Colonic mucosa (tissue), 4 donors: ENCODE results near the gene DNAH5. TPM values are rescaled to one million over a fixed set of nuclear protein-coding genes. Genes with fewer than 3 reads are reported as not detected.

Experiments used
- DNase-seq: peaks from one replicate; pipeline ENCODE4 v3.0.0-alpha.2; 2020
- H3K27ac ChIP-seq: fragments of 200-600 bp; one replicate; pipeline ENCODE4 v1.8.0; 2021
- H3K27me3 ChIP-seq: fragments of 200-600 bp; one replicate; pipeline ENCODE4 v1.8.0; 2021
- H3K36me3 ChIP-seq: fragments of 200-600 bp; one replicate; pipeline ENCODE4 v1.8.0; 2021
- H3K4me1 ChIP-seq: fragments of 200-600 bp; one replicate; pipeline ENCODE4 v1.8.0; 2021; ENCODE audit warnings: mild to moderate bottlenecking
- H3K4me3 ChIP-seq: fragments of 200-600 bp; one replicate; pipeline ENCODE4 v1.8.0; 2021
- H3K9ac ChIP-seq, 2 donors: one replicate each; pipeline ENCODE4 v1.7.0; 2013; ENCODE audit warnings: control low read depth in 2 of 2, low read depth in 2 of 2, low read length in 2 of 2
- H3K9me3 ChIP-seq: fragments of 200-600 bp; one replicate; pipeline ENCODE4 v1.8.0; 2021
- CTCF ChIP-seq: fragments of 200-600 bp; IDR thresholded peaks from one replicate; pipeline ENCODE4 v1.8.0; 2022; ENCODE audit warnings: antibody characterized with exemption, mild to moderate bottlenecking
- intact Hi-C: fragments of 100-400 bp; cut with DNase I; formaldehyde crosslinking; loops from one replicate; pipeline ENCODE4 v1.14.1; 2022
- total RNA-seq, 2 donors: library from RNA; stranded (reverse); fragmentation: NEBNext Ultra II Directional in 1 of 2; extraction: Animal tissue kit (Norgen Biotek cat#: 25700) in 1 of 2; gene quantifications; one replicate each; pipeline ENCODE4 v1.2.1, GENCODE V29; 2021
- donor health status: healthy.
- donor health status: DM: no; HTN: no; CAD: no.
- donor health status: DM: no; HTN: no; CAD: no.

The DNAH5 gene
- total RNA-seq, 2 donors from 2014 or later, result 0.05 to 0.11 TPM

GRCh38 chr5:13976223-13976622 lies 31.7 kb upstream of the DNAH5 start:
- Histone ChIP-seq H3K36me3 (no peaks in the 10 kb centered on the region), H3K27ac (no peak overlapping the region), H3K9me3 (no peaks in the 10 kb centered on the region), H3K4me1 (no peaks in the 10 kb centered on the region), H3K27me3 (no peaks in the 10 kb centered on the region), H3K9ac (no peak overlapping the region), H3K4me3 (no peak overlapping the region)
- intact Hi-C loops, result no loop called here
- no peak for DNase-seq
- TF ChIP-seq CTCF, result no peak

- no peak overlapping the region for H3K27ac ChIP-seq
- H3K9ac ChIP-seq, result no peak overlapping the region
- TF ChIP-seq CTCF, result no peak
- no peaks in the 10 kb centered on the region for H3K4me1 ChIP-seq
- H3K36me3 ChIP-seq, result no peaks in the 10 kb centered on the region
- no peak overlapping the region for H3K4me3 ChIP-seq
- intact Hi-C loops, result no loop called here
- no peaks in the 10 kb centered on the region for H3K27me3 ChIP-seq
- no peak for DNase-seq
- no peaks in the 10 kb centered on the region for H3K9me3 ChIP-seq
Observed at GRCh38 chr5:13975246-13975645, 30.8 kb upstream of the DNAH5 start.

GRCh38 chr5:13973724-13974123 lies 29.2 kb upstream of the DNAH5 start:
- Histone ChIP-seq H3K36me3 (no peaks in the 10 kb centered on the region), H3K27me3 (no peaks in the 10 kb centered on the region), H3K9ac (no peak overlapping the region), H3K4me3 (no peak overlapping the region), H3K4me1 (no peaks in the 10 kb centered on the region), H3K9me3 (no peaks in the 10 kb centered on the region), H3K27ac (no peak overlapping the region)
- no peak for DNase-seq
- intact Hi-C loops, result no loop called here
- TF ChIP-seq CTCF, result no peak

GRCh38 chr5:13972029-13972428 lies 27.5 kb upstream of the DNAH5 start:
- intact Hi-C loops, result no loop called here
- Histone ChIP-seq H3K9ac (no peak overlapping the region), H3K4me1 (no peaks in the 10 kb centered on the region), H3K9me3 (no peaks in the 10 kb centered on the region), H3K4me3 (no peak overlapping the region), H3K27ac (no peak overlapping the region), H3K36me3 (no peaks in the 10 kb centered on the region), H3K27me3 (no peaks in the 10 kb centered on the region)
- DNase-seq, result no peak
- TF ChIP-seq CTCF, result no peak

- Histone ChIP-seq H3K9ac (no peak overlapping the region), H3K4me3 (no peak overlapping the region), H3K36me3 (no peaks in the 10 kb centered on the region), H3K27ac (no peak overlapping the region), H3K4me1 (no peaks in the 10 kb centered on the region), H3K27me3 (no peaks in the 10 kb centered on the region), H3K9me3 (no peaks in the 10 kb centered on the region)
- intact Hi-C loops, result no loop called here
- DNase-seq, result no peak
- TF ChIP-seq CTCF, result peak; percentile 48
Observed at GRCh38 chr5:13957032-13957645, 12.7 kb upstream of the DNAH5 start.
